Measurements from ENCODE around the gene ECEL1. TPM values are rescaled to one million over a fixed set of nuclear protein-coding genes. Genes with fewer than 3 reads are reported as not detected.

Gene ECEL1
- total and polyA plus RNA-seq, 7 experiments from 2014 or later: not detected

DNA sequence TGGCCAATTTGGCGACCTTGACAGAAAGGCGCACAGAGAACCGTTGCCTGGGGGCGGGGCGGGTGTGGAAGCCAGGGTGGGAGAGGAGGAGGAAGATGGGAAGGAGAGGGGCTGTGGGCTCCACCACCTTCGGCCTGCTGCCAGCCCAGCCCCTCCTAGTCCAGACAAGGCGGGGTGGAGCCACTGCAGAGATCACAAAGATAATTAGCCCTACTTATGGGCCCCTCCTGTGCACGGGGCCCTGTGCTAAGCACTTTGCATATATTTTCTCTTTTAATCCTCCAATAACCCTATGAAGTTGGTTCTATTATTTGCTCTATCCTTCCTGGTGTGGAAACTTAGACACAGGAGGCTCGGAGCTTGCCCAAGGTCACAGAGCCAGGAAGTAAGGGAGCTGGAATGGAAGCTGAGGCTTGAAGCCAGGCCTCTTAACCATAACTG lies 13.7 kb upstream of the ECEL1 start:
- H3K4me1 Mint-ChIP-seq: peaks cover 0 to 9% (median 4%) of the 10 kb centered on the region in 7 donors
- H3K4me1 ChIP-seq (ENCODE audit: control insufficient read depth in 2 of 2, insufficient read depth in 2 of 2, low read length in 2 of 2): peaks cover 0 to 4% of the 10 kb centered on the region in 2 donors
- DNase-seq (no peak), ATAC-seq (no peak)
- CTCF ChIA-PET: no interaction called here
- no peaks in the 10 kb centered on the region for H3K9me3 Mint-ChIP-seq
- peaks cover 0 to 7% of the 10 kb centered on the region in 2 donors for H3K27me3 ChIP-seq (ENCODE audit: control insufficient read depth in 2 of 2, insufficient read depth in 2 of 2, low read length in 2 of 2)
- H3K4me3 ChIP-seq (ENCODE audit: low read length): no peak overlapping the region
- POLR2A ChIA-PET: no interaction called here
- intact Hi-C loops (cut with micrococcal nuclease): no loop called here
- H3K9me3 ChIP-seq (ENCODE audit: control insufficient read depth in 2 of 3, low read length in 3 of 3): no peaks in the 10 kb centered on the region
- H3K27ac Mint-ChIP-seq: no peak overlapping the region
- no peaks in the 10 kb centered on the region for H3K36me3 ChIP-seq (ENCODE audit: control insufficient read depth in 2 of 3, insufficient read depth in 3 of 3, low read length in 3 of 3)
- no peaks in the 10 kb centered on the region for H3K36me3 Mint-ChIP-seq
- H3K27ac ChIP-seq (ENCODE audit: low read depth, low read length): no peak overlapping the region
- H3K27me3 Mint-ChIP-seq: peaks cover 30 to 57% (median 42%) of the 10 kb centered on the region in 5 donors
- H3K4me3 Mint-ChIP-seq: peak overlapping the region in 2 of 10 donors; percentile 49 to 81

DNA sequence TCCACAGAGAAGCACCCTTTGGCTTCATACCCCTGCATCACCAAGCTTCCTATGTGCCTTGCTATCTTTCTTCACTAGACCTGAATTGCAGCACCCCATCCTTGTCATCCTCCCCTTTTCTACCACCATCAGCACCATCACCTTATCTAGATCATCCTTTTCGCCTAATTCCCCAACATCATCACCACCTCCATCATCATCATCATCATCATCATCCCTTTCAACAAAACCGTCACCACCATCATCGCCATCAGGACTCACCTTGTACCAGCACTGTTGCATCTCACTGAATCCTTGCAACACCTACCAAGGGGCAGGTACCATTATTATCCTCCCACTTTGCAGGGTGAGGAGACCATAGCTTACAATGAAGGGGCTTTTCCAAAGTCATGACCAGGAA lies 10.8 kb upstream of the ECEL1 start:
- Mint-ChIP-seq H3K36me3 (no peaks in the 10 kb centered on the region), H3K4me1 (peaks cover 0 to 4% (median 0%) of the 10 kb centered on the region in 7 donors), H3K4me3 (no peak overlapping the region), H3K27me3 (peaks cover 18 to 29% (median 21%) of the 10 kb centered on the region in 5 donors), H3K9me3 (no peaks in the 10 kb centered on the region), H3K27ac (no peak overlapping the region)
- ATAC-seq (no peak), DNase-seq (no peak)
- CTCF ChIA-PET: no interaction called here
- H3K4me1 ChIP-seq (ENCODE audit: control insufficient read depth in 2 of 2, insufficient read depth in 2 of 2, low read length in 2 of 2): peaks cover 0 to 4% of the 10 kb centered on the region in 2 donors
- no peaks in the 10 kb centered on the region for H3K9me3 ChIP-seq (ENCODE audit: control insufficient read depth in 2 of 3, low read length in 3 of 3)
- H3K27me3 ChIP-seq (ENCODE audit: control insufficient read depth in 2 of 2, insufficient read depth in 2 of 2, low read length in 2 of 2): peaks cover 0 to 1% of the 10 kb centered on the region in 2 donors
- intact Hi-C loops (cut with micrococcal nuclease): no loop called here
- no peak overlapping the region for H3K27ac ChIP-seq (ENCODE audit: low read depth, low read length)
- H3K36me3 ChIP-seq (ENCODE audit: control insufficient read depth in 2 of 3, insufficient read depth in 3 of 3, low read length in 3 of 3): no peaks in the 10 kb centered on the region
- POLR2A ChIA-PET: no interaction called here
- no peak overlapping the region for H3K4me3 ChIP-seq (ENCODE audit: low read length)

DNA sequence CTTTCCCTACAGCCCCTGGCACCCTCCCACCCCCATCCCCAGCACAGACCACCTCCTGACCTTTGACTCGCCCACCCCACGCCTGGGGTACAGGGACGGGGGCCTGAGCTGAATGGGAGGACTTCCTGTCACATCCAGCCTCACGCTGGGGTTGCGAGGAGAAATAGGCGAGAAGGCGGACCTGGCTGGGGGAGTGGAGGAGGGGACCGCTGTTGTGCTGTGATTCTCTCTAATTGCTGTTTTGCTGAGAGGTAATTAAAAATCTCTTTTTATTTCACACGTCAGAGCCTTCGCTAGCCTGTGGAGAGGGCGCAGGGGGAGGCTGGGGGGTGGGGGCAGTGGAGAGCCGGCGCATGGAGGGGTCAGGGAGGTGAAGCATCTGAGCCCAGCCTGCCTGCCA lies 9.7 kb upstream of the ECEL1 start:
- ATAC-seq (no peak), DNase-seq (no peak)
- Mint-ChIP-seq H3K27ac (no peak overlapping the region), H3K4me1 (peaks cover 0 to 1% (median 0%) of the 10 kb centered on the region in 7 donors), H3K27me3 (peaks cover 15 to 30% (median 21%) of the 10 kb centered on the region in 5 donors), H3K36me3 (no peaks in the 10 kb centered on the region), H3K9me3 (no peaks in the 10 kb centered on the region), H3K4me3 (no peak overlapping the region)
- Histone ChIP-seq H3K36me3 (ENCODE audit: control insufficient read depth in 2 of 3, insufficient read depth in 3 of 3, low read length in 3 of 3) (no peaks in the 10 kb centered on the region), H3K27ac (ENCODE audit: low read depth, low read length) (no peak overlapping the region), H3K4me3 (ENCODE audit: low read length) (no peak overlapping the region), H3K27me3 (ENCODE audit: control insufficient read depth in 2 of 2, insufficient read depth in 2 of 2, low read length in 2 of 2) (no peaks in the 10 kb centered on the region), H3K4me1 (ENCODE audit: control insufficient read depth in 2 of 2, insufficient read depth in 2 of 2, low read length in 2 of 2) (peaks cover 0 to 2% of the 10 kb centered on the region in 2 donors), H3K9me3 (ENCODE audit: control insufficient read depth in 2 of 3, low read length in 3 of 3) (no peaks in the 10 kb centered on the region)
- intact Hi-C loops (cut with micrococcal nuclease): no loop called here
- POLR2A ChIA-PET: interaction anchor here (0.5 kb wide), 1 partner anchor 609 kb away, joined by 3 read pairs; no protein-coding TSS in a partner anchor
- CTCF ChIA-PET: no interaction called here

DNA sequence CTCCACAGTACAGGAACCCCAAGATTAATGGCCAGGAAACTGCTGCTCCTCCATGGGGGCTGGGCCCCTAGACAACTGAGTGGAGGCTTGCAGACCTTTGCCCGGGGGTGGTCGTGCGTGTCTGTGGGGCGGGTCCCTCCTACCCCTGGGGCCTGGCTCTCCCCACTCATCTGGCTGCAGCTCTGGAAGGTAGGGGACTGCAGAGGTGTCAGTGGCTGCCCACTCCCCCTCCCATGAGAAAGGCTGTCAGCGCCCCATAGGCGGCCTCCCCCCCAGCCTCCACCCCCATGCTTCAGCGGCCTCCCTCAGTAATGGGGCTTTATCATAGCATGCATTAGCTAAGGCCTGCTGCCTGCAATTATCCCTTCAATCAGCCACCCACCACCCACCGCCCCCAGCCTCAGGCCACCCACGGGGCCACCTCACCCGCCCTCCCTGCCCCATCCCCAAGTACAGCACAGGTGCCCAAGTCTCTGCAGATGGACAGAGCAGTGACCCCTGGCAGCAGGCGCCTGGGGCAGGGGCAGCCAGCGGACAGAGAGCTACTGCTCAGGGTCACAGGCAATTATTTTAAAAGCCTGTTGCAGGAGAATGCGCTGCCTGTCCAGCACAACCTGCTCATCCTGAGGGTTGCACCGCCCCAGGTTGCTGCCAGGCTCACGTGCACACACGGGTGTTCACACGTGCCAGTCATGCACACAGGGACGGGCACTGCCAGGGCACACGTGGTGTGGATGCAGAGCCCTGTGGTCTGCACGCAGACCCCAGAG lies 9.1 kb upstream of the ECEL1 start:
- Histone ChIP-seq H3K36me3 (ENCODE audit: control insufficient read depth in 2 of 3, insufficient read depth in 3 of 3, low read length in 3 of 3) (no peaks in the 10 kb centered on the region), H3K27me3 (ENCODE audit: control insufficient read depth in 2 of 2, insufficient read depth in 2 of 2, low read length in 2 of 2) (no peaks in the 10 kb centered on the region), H3K4me3 (ENCODE audit: low read length) (no peak overlapping the region), H3K9me3 (ENCODE audit: control insufficient read depth in 2 of 3, low read length in 3 of 3) (no peaks in the 10 kb centered on the region), H3K27ac (ENCODE audit: low read depth, low read length) (no peak overlapping the region), H3K4me1 (ENCODE audit: control insufficient read depth in 2 of 2, insufficient read depth in 2 of 2, low read length in 2 of 2) (no peaks in the 10 kb centered on the region)
- ChIA-PET POLR2A (no interaction called here), CTCF (no interaction called here)
- DNase-seq (no peak), ATAC-seq (no peak)
- intact Hi-C loops (cut with micrococcal nuclease): no loop called here
- Mint-ChIP-seq H3K27me3 (peaks cover 15 to 23% (median 21%) of the 10 kb centered on the region in 5 donors), H3K36me3 (no peaks in the 10 kb centered on the region), H3K9me3 (no peaks in the 10 kb centered on the region), H3K27ac (no peak overlapping the region), H3K4me3 (no peak overlapping the region), H3K4me1 (no peaks in the 10 kb centered on the region)

DNA sequence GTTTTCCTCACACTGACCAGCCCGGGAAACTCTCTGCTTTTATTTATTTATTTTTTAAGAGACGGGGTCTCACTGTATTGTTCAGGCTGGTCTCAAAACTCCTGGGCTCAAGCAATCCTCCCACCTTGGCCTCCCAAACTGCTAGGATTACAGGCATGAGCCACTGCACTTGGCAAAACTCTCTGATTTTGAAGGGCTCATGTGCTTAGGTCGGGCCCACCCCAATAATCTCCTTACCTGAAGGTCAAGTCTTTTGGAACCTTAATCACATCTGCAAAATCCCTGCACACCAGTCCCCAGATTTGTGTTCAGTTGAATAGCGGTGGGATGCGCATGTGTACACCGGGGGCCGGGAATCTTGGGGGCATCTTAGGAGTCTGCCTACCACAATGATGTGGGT lies 7.7 kb upstream of the ECEL1 start:
- H3K4me1 Mint-ChIP-seq: no peaks in the 10 kb centered on the region

DNA sequence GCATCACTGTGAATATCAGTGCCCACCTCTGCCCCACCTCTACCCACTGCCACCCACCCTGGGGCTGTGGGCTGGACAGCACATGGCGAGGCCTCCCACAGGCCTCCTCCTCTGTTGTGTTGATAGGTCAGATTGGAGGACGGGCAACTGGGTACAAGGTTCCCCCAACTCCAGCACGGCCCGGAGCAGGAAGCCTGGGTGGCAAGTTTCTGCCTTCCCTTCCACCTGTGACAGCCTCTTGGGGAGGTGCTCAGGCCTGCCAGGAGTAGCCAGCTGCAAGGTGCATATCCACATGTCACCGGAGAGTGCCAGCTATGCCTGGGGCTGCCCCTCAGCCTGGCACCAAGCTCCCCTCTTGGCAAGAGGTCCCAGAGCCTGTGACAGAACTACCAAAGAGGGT lies 6.9 kb upstream of the ECEL1 start:
- CTCF ChIA-PET: no interaction called here
- intact Hi-C loops (cut with micrococcal nuclease): no loop called here

More for the DNA sequence above, 7.7 kb upstream of the ECEL1 start:
- H3K27me3 Mint-ChIP-seq: peaks cover 13 to 25% (median 15%) of the 10 kb centered on the region in 5 donors
- Histone ChIP-seq H3K9me3 (ENCODE audit: control insufficient read depth in 2 of 3, low read length in 3 of 3) (no peaks in the 10 kb centered on the region), H3K4me3 (ENCODE audit: low read length) (no peak overlapping the region), H3K27ac (ENCODE audit: low read depth, low read length) (no peak overlapping the region), H3K4me1 (ENCODE audit: control insufficient read depth in 2 of 2, insufficient read depth in 2 of 2, low read length in 2 of 2) (no peaks in the 10 kb centered on the region), H3K36me3 (ENCODE audit: control insufficient read depth in 2 of 3, insufficient read depth in 3 of 3, low read length in 3 of 3) (no peaks in the 10 kb centered on the region), H3K27me3 (ENCODE audit: control insufficient read depth in 2 of 2, insufficient read depth in 2 of 2, low read length in 2 of 2) (no peaks in the 10 kb centered on the region)
- no peak overlapping the region for H3K4me3 Mint-ChIP-seq
- DNase-seq: peak in 1 of 9 donors; percentile 0
- H3K36me3 Mint-ChIP-seq: no peaks in the 10 kb centered on the region
- no peaks in the 10 kb centered on the region for H3K9me3 Mint-ChIP-seq
- intact Hi-C loops (cut with micrococcal nuclease): no loop called here
- ChIA-PET POLR2A (no interaction called here), CTCF (interaction anchor here (0.6 kb wide), 1 partner anchor 1052 kb away, joined by 3 read pairs; no protein-coding TSS in a partner anchor)
- no peak for ATAC-seq
- H3K27ac Mint-ChIP-seq: no peak overlapping the region

More for the DNA sequence above, 6.9 kb upstream of the ECEL1 start:
- ATAC-seq: no peak
- no peaks in the 10 kb centered on the region for H3K9me3 ChIP-seq (ENCODE audit: control insufficient read depth in 2 of 3, low read length in 3 of 3)
- Mint-ChIP-seq H3K9me3 (no peaks in the 10 kb centered on the region), H3K27ac (no peak overlapping the region), H3K36me3 (no peaks in the 10 kb centered on the region), H3K4me3 (no peak overlapping the region), H3K4me1 (no peaks in the 10 kb centered on the region), H3K27me3 (peaks cover 15 to 28% (median 20%) of the 10 kb centered on the region in 5 donors)
- H3K27ac ChIP-seq (ENCODE audit: low read depth, low read length): no peak overlapping the region
- POLR2A ChIA-PET: no interaction called here
- DNase-seq: no peak
- no peaks in the 10 kb centered on the region for H3K36me3 ChIP-seq (ENCODE audit: control insufficient read depth in 2 of 3, insufficient read depth in 3 of 3, low read length in 3 of 3)
- H3K4me1 ChIP-seq (ENCODE audit: control insufficient read depth in 2 of 2, insufficient read depth in 2 of 2, low read length in 2 of 2): no peaks in the 10 kb centered on the region
- H3K27me3 ChIP-seq (ENCODE audit: control insufficient read depth in 2 of 2, insufficient read depth in 2 of 2, low read length in 2 of 2): no peaks in the 10 kb centered on the region
- no peak overlapping the region for H3K4me3 ChIP-seq (ENCODE audit: low read length)

Data from naive thymus-derived CD4-positive, alpha-beta T cell (primary cell).